ENCODE data around the gene CRYL1. TPM values are rescaled to one million over a fixed set of nuclear protein-coding genes. Genes with fewer than 3 reads are reported as not detected.

The CRYL1 gene
- polyA plus RNA-seq, 1 of the 3 experiments (the other 2 are of a cell fraction) = 34.8 TPM

DNA sequence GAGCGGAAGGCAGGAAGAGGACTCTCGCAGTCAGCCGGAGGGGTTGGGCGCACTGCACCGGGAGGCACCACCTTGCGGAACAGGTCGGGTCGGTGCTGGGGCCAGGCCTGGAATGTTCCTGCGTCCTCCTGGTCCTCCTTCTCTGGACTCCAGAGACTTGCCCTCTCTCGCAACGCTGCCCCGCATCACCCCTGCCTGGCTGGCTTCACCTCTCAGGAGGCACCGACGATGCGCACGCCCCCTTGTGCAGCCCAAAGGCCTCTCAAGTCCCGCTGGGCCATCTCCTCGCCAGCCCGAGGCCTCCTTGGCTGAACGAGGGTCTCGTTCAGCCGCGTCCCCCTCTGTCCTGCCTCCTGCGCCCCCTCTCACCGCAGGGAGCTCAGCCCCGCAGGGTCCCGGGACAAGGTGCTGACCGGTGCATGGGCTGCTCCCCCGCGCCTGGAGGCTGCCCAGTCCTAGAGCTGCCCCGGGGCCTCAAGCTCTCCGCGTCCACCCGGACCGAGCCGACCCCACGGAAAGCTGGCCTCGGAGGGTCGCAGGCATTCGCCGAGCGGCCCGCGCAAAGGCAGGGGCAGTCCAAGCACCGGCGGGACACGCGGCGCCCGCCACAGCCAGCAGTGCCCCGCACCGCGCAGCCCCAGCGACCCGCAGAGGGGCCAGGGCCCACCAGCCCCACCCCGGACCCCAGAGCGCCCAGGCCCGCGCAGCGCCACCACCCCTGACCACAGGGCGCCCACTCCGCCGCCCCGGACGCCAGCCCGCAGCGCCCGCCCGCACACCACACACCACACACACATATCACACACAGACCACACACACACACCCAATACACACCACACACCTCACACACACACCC is 133.8 kb downstream of the CRYL1 start:
- no peak overlapping the region for H3K4me2 ChIP-seq
- TF ChIP-seq CHD2 (IDR thresholded peaks at IDR 0.05; ENCODE audit: low read length, partially characterized antibody) (no peak), YY1 (IDR thresholded peaks at IDR 0.05; ENCODE audit: low read depth) (no peak)
- ChIA-PET POLR2A (no interaction called here), CTCF (no interaction called here)
- no peaks in the 10 kb centered on the region for H3K4me1 ChIP-seq (ENCODE audit: control insufficient read depth in 1 of 2, insufficient read depth in 2 of 2, low read depth in 1 of 2, low read length in 1 of 2)
- no peaks in the 10 kb centered on the region for H3K36me3 ChIP-seq (replicated peaks in 1 of 2; ENCODE audit: control insufficient read depth in 1 of 2, insufficient read depth in 2 of 2, low read length in 1 of 2)
- H3K4me3 ChIP-seq (ENCODE audit: low read depth in 2 of 2, low read length in 1 of 2) = no peak overlapping the region
- WGBS (ENCODE audit: low lambda C conversion rate) = 68% methylated on average over 31 of the region's 69 CpGs
- no peak overlapping the region for H3K27ac ChIP-seq (ENCODE audit: low read depth in 2 of 2, low read length in 1 of 2)
- H3K79me2 ChIP-seq (ENCODE audit: insufficient read depth) = no peaks in the 10 kb centered on the region
- no peak overlapping the region for H3K9ac ChIP-seq
- H3K9me2 ChIP-seq = no peaks in the 10 kb centered on the region
- DNase-seq = peak; percentile 47
- H3F3A ChIP-seq (replicated peaks; ENCODE audit: insufficient read depth) = no peaks in the 10 kb centered on the region
- no peaks in the 10 kb centered on the region for H3K27me3 ChIP-seq (ENCODE audit: insufficient read depth)
- no peaks in the 10 kb centered on the region for H3K9me3 ChIP-seq
- no peaks in the 10 kb centered on the region for H4K20me1 ChIP-seq (ENCODE audit: insufficient read depth)
- H2AFZ ChIP-seq (ENCODE audit: low read depth) = no peak overlapping the region

DNA sequence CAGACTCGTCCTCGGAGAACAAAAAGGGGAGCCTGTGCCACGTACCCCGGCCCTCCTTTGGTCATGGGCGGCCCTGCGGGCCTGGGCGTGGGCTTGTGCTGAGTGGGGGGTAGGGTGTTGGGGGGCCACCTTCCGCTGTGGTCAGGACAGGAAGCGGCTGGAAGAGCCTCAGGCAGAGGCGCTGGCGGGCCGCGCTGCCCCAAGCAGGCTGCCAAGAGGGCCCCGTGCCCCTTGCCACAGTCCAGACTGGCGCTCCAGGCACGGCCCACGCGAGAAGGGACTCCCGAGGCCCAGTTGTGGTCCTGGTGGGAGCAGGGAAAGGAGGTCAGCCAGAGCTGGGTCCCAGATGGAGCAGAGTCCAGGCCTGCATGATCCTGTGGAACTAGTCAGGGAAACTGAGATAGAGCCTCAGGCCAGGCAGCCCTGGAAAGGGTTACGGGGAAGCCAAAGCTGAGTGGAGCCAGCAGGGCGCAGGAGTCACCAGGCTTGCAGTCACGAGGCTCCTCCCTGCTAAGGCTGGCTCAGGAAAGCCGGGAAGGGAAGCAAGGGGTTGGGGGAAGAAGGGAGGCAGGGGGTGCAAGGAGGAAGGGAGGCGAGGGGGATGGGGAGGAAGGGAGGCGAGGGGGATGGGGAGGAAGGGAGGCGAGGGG is 135.0 kb downstream of the CRYL1 start:
- H3F3A ChIP-seq (replicated peaks; ENCODE audit: insufficient read depth) = no peaks in the 10 kb centered on the region
- no peak overlapping the region for H3K4me2 ChIP-seq
- H3K79me2 ChIP-seq (ENCODE audit: insufficient read depth) = no peaks in the 10 kb centered on the region
- DNase-seq = no peak
- ChIA-PET POLR2A (no interaction called here), CTCF (no interaction called here)
- TF ChIP-seq YY1 (IDR thresholded peaks at IDR 0.05; ENCODE audit: low read depth) (no peak), GABPA (IDR thresholded peaks at IDR 0.05; ENCODE audit: low read depth) (no peak), REST (IDR thresholded peaks at IDR 0.05; ENCODE audit: low read depth, low read length) (no peak), RAD21 (IDR thresholded peaks at IDR 0.05; ENCODE audit: low read length) (no peak), TAF1 (IDR thresholded peaks at IDR 0.05; ENCODE audit: borderline replicate concordance, low read depth, low read length) (no peak)
- TF ChIP-seq, protein P1, sequence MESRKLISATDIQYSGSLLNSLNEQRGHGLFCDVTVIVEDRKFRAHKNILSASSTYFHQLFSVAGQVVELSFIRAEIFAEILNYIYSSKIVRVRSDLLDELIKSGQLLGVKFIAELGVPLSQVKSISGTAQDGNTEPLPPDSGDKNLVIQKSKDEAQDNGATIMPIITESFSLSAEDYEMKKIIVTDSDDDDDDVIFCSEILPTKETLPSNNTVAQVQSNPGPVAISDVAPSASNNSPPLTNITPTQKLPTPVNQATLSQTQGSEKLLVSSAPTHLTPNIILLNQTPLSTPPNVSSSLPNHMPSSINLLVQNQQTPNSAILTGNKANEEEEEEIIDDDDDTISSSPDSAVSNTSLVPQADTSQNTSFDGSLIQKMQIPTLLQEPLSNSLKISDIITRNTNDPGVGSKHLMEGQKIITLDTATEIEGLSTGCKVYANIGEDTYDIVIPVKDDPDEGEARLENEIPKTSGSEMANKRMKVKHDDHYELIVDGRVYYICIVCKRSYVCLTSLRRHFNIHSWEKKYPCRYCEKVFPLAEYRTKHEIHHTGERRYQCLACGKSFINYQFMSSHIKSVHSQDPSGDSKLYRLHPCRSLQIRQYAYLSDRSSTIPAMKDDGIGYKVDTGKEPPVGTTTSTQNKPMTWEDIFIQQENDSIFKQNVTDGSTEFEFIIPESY (IDR thresholded peaks at IDR 0.05; ENCODE audit: borderline replicate concordance, low read depth) = no peak
- H3K9ac ChIP-seq = no peak overlapping the region
- no peaks in the 10 kb centered on the region for H4K20me1 ChIP-seq (ENCODE audit: insufficient read depth)
- H2AFZ ChIP-seq (ENCODE audit: low read depth) = no peak overlapping the region
- no peaks in the 10 kb centered on the region for H3K9me2 ChIP-seq
- no peaks in the 10 kb centered on the region for H3K36me3 ChIP-seq (replicated peaks in 1 of 2; ENCODE audit: control insufficient read depth in 1 of 2, insufficient read depth in 2 of 2, low read length in 1 of 2)
- H3K27me3 ChIP-seq (ENCODE audit: insufficient read depth) = no peaks in the 10 kb centered on the region
- WGBS (ENCODE audit: low lambda C conversion rate) = 37% methylated on average over 8 of the region's 26 CpGs
- no peaks in the 10 kb centered on the region for H3K4me1 ChIP-seq (ENCODE audit: control insufficient read depth in 1 of 2, insufficient read depth in 2 of 2, low read depth in 1 of 2, low read length in 1 of 2)
- H3K9me3 ChIP-seq = no peaks in the 10 kb centered on the region
- no peak overlapping the region for H3K4me3 ChIP-seq (ENCODE audit: low read depth in 2 of 2, low read length in 1 of 2)
- no peak overlapping the region for H3K27ac ChIP-seq (ENCODE audit: low read depth in 2 of 2, low read length in 1 of 2)

All from SK-N-SH (cell line).